Left cardiac atrium (tissue), 4 donors: Measurements from ENCODE around the gene GALNT8. TPM values are rescaled to one million over a fixed set of nuclear protein-coding genes. Genes with fewer than 3 reads are reported as not detected.
A peak's percentile ranks its signal among the peaks of the same experiment; 100 is the strongest.

Experiments used
- ATAC-seq, 2 donors: fragments of 200-7000 bp; cut with Tn5 transposase; one replicate each; pipeline ENCODE4 v1.9.1; 2020; ENCODE audit warnings: mild to moderate bottlenecking in 2 of 2, moderate library complexity in 2 of 2
- DNase-seq: peaks from one replicate; pipeline ENCODE4 v3.0.0-alpha.2; 2020
- intact Hi-C, 2 donors: fragments of 100-400 bp; cut with DNase I; formaldehyde crosslinking; loops; one replicate each; pipeline versions ENCODE4 v1.14.1 to v1.15.1; 2022 to 2023
- total RNA-seq, 2 donors: library from RNA; stranded (reverse); fragmentation: NEBNext Ultra II Directional; extraction: Animal tissue kit (Norgen Biotek cat#: 25700); gene quantifications; one replicate each; pipeline ENCODE4 v1.2.1, GENCODE V29; 2021
- donor health status: DM: no; HTN: yes; CAD: no.
- donor health status: DM: no; HTN: yes; CAD: no; lungs with severe emphysema.
- donor health status: DM: yes; HTN: yes; CAD: no.
- donor health status: Dilated cardiomyopathy.

The GALNT8 gene
- total RNA-seq, 2 donors from 2014 or later, result 3.5 to 4.3 TPM

GRCh38 chr12:4786795-4787194 lies 66.6 kb downstream of the GALNT8 start:
- DNase-seq (no peak), ATAC-seq (no peak)
- intact Hi-C loops, result no loop called here

- no peak for ATAC-seq
- intact Hi-C loops, result no loop called here
- DNase-seq, result no peak
Observed at GRCh38 chr12:4787965-4788364, 67.8 kb downstream of the GALNT8 start.

DNA sequence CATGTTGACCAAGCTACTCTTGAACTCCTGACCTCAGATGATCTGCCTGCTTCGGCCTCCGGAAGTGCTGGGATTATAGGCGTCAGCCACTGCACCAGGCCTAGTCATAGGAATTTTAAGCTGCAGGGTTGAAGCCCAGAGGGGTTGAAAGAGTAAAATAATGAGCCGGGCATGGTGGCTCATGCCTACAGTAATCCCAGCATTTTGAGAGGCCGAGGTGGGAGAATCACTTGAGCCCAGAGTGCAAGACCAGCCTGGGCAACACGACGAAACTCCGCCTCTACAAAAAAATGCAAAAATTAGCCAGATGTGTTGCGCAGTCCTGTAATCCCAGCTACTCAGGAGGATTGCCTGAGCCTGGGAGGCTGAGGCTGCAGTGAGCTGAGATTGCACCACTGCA lies 69.6 kb downstream of the GALNT8 start:
- intact Hi-C loops, result no loop called here
- DNase-seq, result no peak
- ATAC-seq, result no peak

DNA sequence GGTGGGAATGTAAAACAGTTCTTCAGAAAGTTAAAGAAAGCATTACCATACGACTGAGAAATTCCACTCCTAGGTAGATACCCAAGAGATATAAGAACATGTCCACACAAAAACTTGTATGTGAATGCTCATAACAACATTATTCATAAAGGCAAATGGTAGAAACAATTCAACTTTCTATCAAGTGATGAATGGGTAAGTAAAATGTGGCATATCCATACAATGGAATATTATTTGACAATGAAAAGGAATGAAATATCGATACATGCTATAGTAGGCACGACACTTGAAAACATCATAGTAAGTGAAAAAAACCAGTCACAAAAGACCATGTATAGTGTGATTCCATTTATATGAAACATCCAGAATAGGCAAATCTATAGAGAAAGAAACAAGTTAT lies 71.3 kb downstream of the GALNT8 start:
- no peak for ATAC-seq
- intact Hi-C loops, result no loop called here

GRCh38 chr12:4794491-4794890 lies 74.3 kb downstream of the GALNT8 start:
- intact Hi-C loops, result no loop called here
- ATAC-seq, result no peak

More for the DNA sequence above, 71.3 kb downstream of the GALNT8 start:
- no peak for DNase-seq

GRCh38 chr12:4796216-4796615 lies 76.0 kb downstream of the GALNT8 start:
- DNase-seq (no peak), ATAC-seq (no peak)
- intact Hi-C loops, result no loop called here

More at GRCh38 chr12:4794491-4794890, 74.3 kb downstream of the GALNT8 start:
- DNase-seq, result no peak

GRCh38 chr12:4796694-4797482 lies 76.7 kb downstream of the GALNT8 start:
- DNase-seq (no peak), ATAC-seq (peak in 1 of 2 donors; percentile 57)
- intact Hi-C loops, result no loop called here

DNA sequence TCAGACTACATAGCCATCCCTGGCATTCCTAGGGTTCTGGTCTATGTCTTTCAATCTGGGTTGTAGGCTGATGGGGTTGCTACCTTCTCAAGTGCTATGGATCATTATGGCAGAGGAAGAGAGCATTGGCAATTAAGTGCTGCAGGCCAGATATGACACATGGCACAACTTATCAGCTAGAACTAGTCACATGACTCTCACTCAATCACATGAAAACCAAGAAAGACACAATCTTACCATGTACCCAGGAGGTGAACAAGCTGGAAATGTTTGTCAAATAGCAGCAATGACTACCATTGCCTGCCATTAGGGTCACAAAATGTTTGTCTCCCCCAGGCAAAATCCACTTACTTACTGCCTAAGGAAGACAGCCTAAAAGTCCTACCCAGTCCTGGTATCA lies 80.4 kb downstream of the GALNT8 start:
- intact Hi-C loops, result no loop called here
- ATAC-seq (no peak), DNase-seq (no peak)

GRCh38 chr12:4802841-4803240 lies 82.6 kb downstream of the GALNT8 start:
- intact Hi-C loops, result no loop called here
- ATAC-seq, result no peak
- no peak for DNase-seq

DNA sequence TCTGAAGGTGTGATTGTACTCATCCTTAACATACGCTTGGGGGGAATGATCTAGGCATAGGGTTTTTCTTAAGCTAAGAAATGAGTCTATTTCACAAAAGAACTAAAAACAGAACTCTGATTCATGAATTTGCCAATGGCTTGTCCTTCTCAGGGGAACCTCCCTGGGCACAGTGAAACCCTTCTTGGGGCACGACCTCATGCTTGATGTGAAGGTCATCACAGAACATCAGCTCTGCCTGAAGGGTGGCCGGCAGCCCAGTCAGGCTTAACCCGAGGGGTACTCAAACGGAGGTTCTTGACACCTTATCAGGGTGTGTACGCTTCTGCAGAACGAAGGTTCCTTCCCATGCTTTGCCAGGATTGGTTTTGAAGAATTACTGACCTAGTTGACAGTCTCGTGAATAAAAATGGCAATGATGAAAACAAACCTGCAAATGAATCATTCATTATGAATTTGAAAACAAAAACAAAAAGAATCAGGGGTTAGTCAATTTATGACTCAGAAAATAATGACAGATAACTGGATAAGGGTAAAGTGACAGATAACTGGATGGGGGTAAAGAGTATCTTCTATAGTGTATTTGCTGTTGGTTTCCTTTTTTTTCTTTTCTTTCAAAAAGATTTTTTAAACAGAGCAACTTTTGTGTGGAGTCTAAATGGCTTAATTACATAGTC lies 86.4 kb downstream of the GALNT8 start:
- no peak for ATAC-seq
- intact Hi-C loops, result no loop called here
- no peak for DNase-seq

- intact Hi-C loops, result no loop called here
Observed at GRCh38 chr12:4807116-4807783, 87.0 kb downstream of the GALNT8 start.

DNA sequence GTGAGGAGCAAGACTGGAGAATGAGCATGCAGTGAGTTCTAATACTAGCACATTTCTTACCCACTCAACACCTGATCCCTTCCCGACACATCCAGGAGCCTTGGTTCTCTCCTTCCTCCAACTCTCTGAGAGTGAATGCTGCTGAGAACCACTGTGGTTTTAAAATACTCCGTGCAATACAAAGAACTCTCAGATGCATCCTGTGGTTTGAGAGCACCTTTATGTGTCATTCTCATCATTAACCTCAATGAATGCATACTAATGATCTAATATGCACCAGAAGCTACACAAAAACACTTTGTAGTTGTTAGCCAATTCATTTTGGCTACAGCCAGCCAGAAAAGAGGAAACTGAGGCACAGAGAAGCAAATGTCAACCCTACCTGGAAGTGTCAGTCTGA lies 87.6 kb downstream of the GALNT8 start:
- DNase-seq (no peak), ATAC-seq (no peak)
- intact Hi-C loops, result no loop called here

More at GRCh38 chr12:4807116-4807783, 87.0 kb downstream of the GALNT8 start:
- DNase-seq (no peak), ATAC-seq (no peak)

DNA sequence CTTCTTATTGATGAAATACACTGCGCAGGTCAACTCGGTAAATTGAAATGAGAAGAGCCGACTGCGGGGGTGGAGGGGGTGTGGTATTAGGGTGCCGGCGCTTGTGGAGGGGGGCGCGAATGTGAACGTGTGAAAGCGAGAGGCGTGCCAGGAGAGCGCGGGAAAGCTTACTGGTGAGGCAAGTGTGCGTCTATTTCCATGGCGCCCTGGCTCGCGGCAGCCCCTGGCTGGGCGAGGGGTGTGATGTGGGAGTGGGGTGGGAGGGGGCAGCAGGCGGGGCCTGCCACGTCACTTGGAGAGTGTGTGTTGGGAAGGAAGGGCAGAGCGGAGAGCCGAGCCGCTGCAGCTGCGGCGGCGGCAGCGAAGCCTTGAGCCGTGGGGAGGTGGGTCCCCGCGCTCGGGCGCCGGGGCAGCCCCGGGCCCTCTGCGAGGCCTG lies 88.8 kb downstream of the GALNT8 start:
- intact Hi-C loops, result no loop called here
- ATAC-seq (peak; percentile 69 to 84), DNase-seq (peak; percentile 44)

DNA sequence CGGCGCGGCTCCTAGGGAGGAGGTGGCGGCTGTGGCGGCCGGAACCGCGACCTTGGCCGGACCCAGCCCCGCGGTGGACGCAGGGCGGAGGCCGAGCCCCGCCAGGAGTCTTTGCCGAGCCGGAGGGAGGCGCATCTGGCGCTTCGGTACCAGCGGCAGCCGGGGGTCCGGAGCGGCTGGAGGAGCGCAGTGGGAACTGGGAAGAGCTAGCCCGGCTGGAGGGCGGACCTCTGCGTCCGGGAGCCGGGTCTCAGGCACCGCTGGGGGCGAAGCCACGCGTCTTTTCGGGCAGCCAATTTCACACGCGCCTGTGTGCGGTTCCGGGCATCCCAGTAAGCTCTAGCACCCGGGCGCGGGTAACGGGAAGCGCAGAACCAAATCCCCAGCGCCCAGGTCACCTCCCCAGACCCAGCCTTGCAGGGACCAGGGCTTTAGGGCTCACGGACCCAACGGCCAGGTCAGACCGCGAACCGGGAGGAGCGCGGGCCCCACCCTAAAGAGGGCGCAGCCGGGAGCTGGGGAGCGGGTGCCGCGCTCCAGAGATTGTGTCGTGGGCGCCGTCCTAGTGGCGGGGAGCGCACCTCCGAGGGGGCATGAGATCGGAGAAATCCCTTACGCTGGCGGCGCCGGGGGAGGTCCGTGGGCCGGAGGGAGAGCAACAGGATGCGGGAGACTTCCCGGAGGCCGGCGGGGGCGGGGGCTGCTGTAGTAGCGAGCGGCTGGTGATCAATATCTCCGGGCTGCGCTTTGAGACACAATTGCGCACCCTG lies 89.4 kb downstream of the GALNT8 start:
- peak; percentile 58 to 64 for ATAC-seq
- peak; percentile 24 for DNase-seq
- intact Hi-C loops, result no loop called here

DNA sequence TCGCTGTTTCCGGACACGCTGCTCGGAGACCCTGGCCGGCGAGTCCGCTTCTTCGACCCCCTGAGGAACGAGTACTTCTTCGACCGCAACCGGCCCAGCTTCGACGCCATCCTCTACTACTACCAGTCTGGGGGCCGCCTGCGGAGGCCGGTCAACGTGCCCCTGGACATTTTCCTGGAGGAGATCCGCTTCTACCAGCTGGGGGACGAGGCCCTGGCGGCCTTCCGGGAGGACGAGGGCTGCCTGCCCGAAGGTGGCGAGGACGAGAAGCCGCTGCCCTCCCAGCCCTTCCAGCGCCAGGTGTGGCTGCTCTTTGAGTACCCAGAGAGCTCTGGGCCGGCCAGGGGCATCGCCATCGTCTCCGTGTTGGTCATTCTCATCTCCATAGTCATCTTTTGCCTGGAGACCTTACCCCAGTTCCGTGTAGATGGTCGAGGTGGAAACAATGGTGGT lies 90.0 kb downstream of the GALNT8 start:
- intact Hi-C loops, result no loop called here
- ATAC-seq, result no peak
- DNase-seq, result no peak

GRCh38 chr12:4812624-4813327 lies 92.6 kb downstream of the GALNT8 start:
- ATAC-seq, result no peak
- DNase-seq, result no peak
- intact Hi-C loops, result no loop called here

GRCh38 chr12:4813741-4814140 lies 93.5 kb downstream of the GALNT8 start:
- DNase-seq, result no peak
- no peak for ATAC-seq
- intact Hi-C loops, result no loop called here

DNA sequence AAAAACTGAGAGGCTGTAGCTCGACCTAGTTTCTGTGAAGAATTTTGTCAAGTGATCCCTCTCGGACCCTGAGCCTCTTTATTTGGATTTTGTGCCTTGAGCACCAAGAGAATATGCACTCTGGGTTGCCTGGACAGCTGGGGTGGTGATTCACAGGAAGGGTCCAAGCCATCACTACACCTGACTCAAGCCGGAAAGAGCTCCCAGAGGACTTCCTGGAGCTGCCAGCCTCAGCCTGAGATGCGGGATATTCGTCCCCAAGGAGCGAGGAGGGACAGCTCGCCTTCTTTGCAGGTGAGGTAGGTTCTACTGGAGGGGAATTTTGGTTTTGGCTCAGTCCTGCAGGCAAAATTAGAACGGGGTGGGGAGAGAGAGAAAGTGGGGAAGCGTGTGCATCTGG lies 94.3 kb downstream of the GALNT8 start:
- no peak for DNase-seq
- ATAC-seq, result no peak
- intact Hi-C loops, result no loop called here
